Fibroblast of the aortic adventitia (primary cell): ENCODE data around the gene ST7. TPM values are rescaled to one million over a fixed set of nuclear protein-coding genes. Genes with fewer than 3 reads are reported as not detected.
A peak's percentile ranks its signal among the peaks of the same experiment; 100 is the strongest.
"Not testable (repeated sequence)": the region's sequence is repeated elsewhere in the genome, so short reads cannot be mapped to it uniquely, and the experiment has no call there.

Experiments
- DNase-seq: peaks from one replicate; pipeline ENCODE4 v3.0.0-alpha.2; 2010; ENCODE audit warnings: low read depth
- H3K4me3 ChIP-seq: 2 replicates; pipeline ENCODE4 v1.5.1; 2011; ENCODE audit warnings: low read depth, mild to moderate bottlenecking, control low read depth, low read length, moderate library complexity
- CTCF ChIP-seq: IDR thresholded peaks from 2 replicates; pipeline ENCODE4 v1.5.1; 2011; ENCODE audit warnings: mild to moderate bottlenecking, low read length, control low read depth, inconsistent platforms; ENCODE audit not compliant: insufficient read depth
- total RNA-seq: library from RNA; depleted of rRNA; stranded (reverse); fragments of >200 nt; gene quantifications from 2 replicates; pipeline ENCODE4 v1.2.3, GENCODE V29; 2012; ENCODE audit warnings: low replicate concordance

ST7 gene
- total RNA-seq, 1 donor: 22.7 TPM

- no peak for TF ChIP-seq CTCF
- H3K4me3 ChIP-seq: peak overlapping the region; percentile 95
- no peak for DNase-seq
These were observed 2.0 kb downstream of the ST7 start for GRCh38 chr7:116955340-116955739.

- no peak for TF ChIP-seq CTCF
- peak; percentile 84 for DNase-seq
- peak overlapping the region; percentile 95 for H3K4me3 ChIP-seq
These were observed 2.6 kb downstream of the ST7 start for GRCh38 chr7:116955801-116956476.

GRCh38 chr7:116956477-116956804 is 3.1 kb downstream of the ST7 start:
- H3K4me3 ChIP-seq: peak overlapping the region; percentile 36
- TF ChIP-seq CTCF: no peak
- no peak for DNase-seq

- DNase-seq: no peak
- TF ChIP-seq CTCF: no peak
- no peak overlapping the region for H3K4me3 ChIP-seq
These were observed 4.6 kb downstream of the ST7 start for GRCh38 chr7:116957874-116958273.

GRCh38 chr7:116961966-116962673 is 8.8 kb downstream of the ST7 start:
- DNase-seq, H3K4me3 ChIP-seq: not testable (repeated sequence)

GRCh38 chr7:116963234-116963633 is 9.9 kb downstream of the ST7 start:
- no peak for TF ChIP-seq CTCF
- DNase-seq: no peak
- no peak overlapping the region for H3K4me3 ChIP-seq

- no peak overlapping the region for H3K4me3 ChIP-seq
- peak; percentile 27 for DNase-seq
- no peak for TF ChIP-seq CTCF
These were observed 13.3 kb downstream of the ST7 start for GRCh38 chr7:116966601-116967000.
